Body of pancreas (tissue), 4 donors: ENCODE measurements around the gene PPP1R26. TPM values are rescaled to one million over a fixed set of nuclear protein-coding genes. Genes with fewer than 3 reads are reported as not detected.
"Not testable (repeated sequence)": the region's sequence is repeated elsewhere in the genome, so short reads cannot be mapped to it uniquely, and the experiment has no call there.

Experiments
- ATAC-seq: fragments of 150-250 bp; one replicate; pipeline ENCODE4 v1.9.1; 2016
- DNase-seq, 4 donors: peaks; one replicate each; pipeline ENCODE4 v3.0.0-alpha.2; 2019
- H3K27ac ChIP-seq, 4 donors: fragments of 200-600 bp; sonication (generic); 1 replicate in 3 of 4; 2 replicates in 1 of 4; pipeline versions ENCODE4 v1.5.1 to v1.6.1; 2016 to 2019; ENCODE audit warnings: mild to moderate bottlenecking in 1 of 4, mixed read lengths in 1 of 4, moderate library complexity in 1 of 4
- H3K27me3 ChIP-seq, 2 donors: fragments of 200-600 bp; sonication (generic); one replicate each; pipeline ENCODE4 v1.6.0; 2016; ENCODE audit warnings: mild to moderate bottlenecking in 1 of 2
- H3K36me3 ChIP-seq, 2 donors: fragments of 200-600 bp; sonication (generic); replicated peaks in 1 of 2; 2 replicates each; pipeline ENCODE4 v1.5.1; 2016; ENCODE audit warnings: low read depth in 2 of 2; ENCODE audit not compliant: insufficient read depth in 1 of 2
- H3K4me1 ChIP-seq: fragments of 200-600 bp; sonication (generic); one replicate; pipeline ENCODE4 v1.6.0; 2016
- H3K4me3 ChIP-seq, 2 donors: fragments of 200-600 bp; sonication (generic); 1 replicate in 1 of 2; 2 replicates in 1 of 2; pipeline ENCODE4 v1.5.1; 2016 to 2019
- H3K9me3 ChIP-seq, 3 donors: fragments of 200-600 bp; sonication (generic); 1 replicate in 2 of 3; 2 replicates in 1 of 3; pipeline ENCODE4 v1.5.1; 2016
- CTCF ChIP-seq, 7 experiments: fragments of 450-650 bp in 4 of 7; fragments of 200-600 bp in 3 of 7; sonication (generic) in 3 of 7; IDR thresholded peaks; one replicate each; pipeline ENCODE4 v1.5.1; 2016 to 2019; ENCODE audit warnings: antibody characterized with exemption in 7 of 7
- POLR2A ChIP-seq, 3 donors: fragments of 450-650 bp; IDR thresholded peaks; one replicate each; pipeline ENCODE4 v1.6.1; 2016; ENCODE audit warnings: antibody characterized with exemption in 3 of 3, mild to moderate bottlenecking in 2 of 3
- WGBS, 2 donors: methylation state at CpG; one replicate each; pipeline ENCODE4 v1.1.5; 2017; 5-methylcytosine and 5-hydroxymethylcytosine counted together
- intact Hi-C: fragments of 100-400 bp; cut with DNase I; formaldehyde crosslinking; loops from one replicate; pipeline ENCODE4 v1.15.1; 2023
- total RNA-seq, 2 donors: library from RNA; depleted of rRNA; stranded (reverse); fragments of >200 nt; gene quantifications; one replicate each; pipeline ENCODE4 v1.1.0, GENCODE V29; 2016

PPP1R26 gene
- total RNA-seq, 2 donors from 2014 or later, result 17.8 to 17.9 TPM

- WGBS, 2 donors, result 41 to 49% methylated on average over 11 of the region's 11 CpGs
- Histone ChIP-seq H3K4me3 (no peak overlapping the region), H3K9me3 (no peaks in the 10 kb centered on the region), H3K27ac (no peak overlapping the region), H3K36me3 (no peaks in the 10 kb centered on the region), H3K27me3 (no peaks in the 10 kb centered on the region), H3K4me1 (no peaks in the 10 kb centered on the region)
- TF ChIP-seq POLR2A (IDR thresholded peaks at IDR 0.05) (no peak), CTCF (IDR thresholded peaks at IDR 0.05) (no peak)
- intact Hi-C loops, result no loop called here
- DNase-seq, result no peak
- no peak for ATAC-seq
Measured at GRCh38 chr9:135448663-135449100, 30.9 kb upstream of the PPP1R26 start.

GRCh38 chr9:135449532-135449931, 30.1 kb upstream of the PPP1R26 start:
- H3K36me3 ChIP-seq, DNase-seq, intact Hi-C loops, H3K4me3 ChIP-seq, H3K4me1 ChIP-seq, H3K27ac ChIP-seq, H3K27me3 ChIP-seq, H3K9me3 ChIP-seq, ATAC-seq: not testable (repeated sequence)
- 74 to 76% methylated on average over 11 of the region's 11 CpGs for WGBS, 2 donors

GRCh38 chr9:135450956-135451355, 28.6 kb upstream of the PPP1R26 start:
- intact Hi-C loops, result no loop called here
- DNase-seq (no peak), ATAC-seq (no peak)
- 81 to 83% methylated on average over 9 to 10 of the region's 10 CpGs for WGBS, 2 donors
- TF ChIP-seq CTCF (IDR thresholded peaks at IDR 0.05) (no peak), POLR2A (IDR thresholded peaks at IDR 0.05) (no peak)
- no peaks in the 10 kb centered on the region for H3K27me3 ChIP-seq
- H3K27ac ChIP-seq, result no peak overlapping the region
- no peak overlapping the region for H3K4me3 ChIP-seq
- no peaks in the 10 kb centered on the region for H3K4me1 ChIP-seq
- H3K9me3 ChIP-seq, result peaks cover 0 to 6% (median 0%) of the 10 kb centered on the region in 3 donors
- no peaks in the 10 kb centered on the region for H3K36me3 ChIP-seq

- WGBS, 2 donors, result 68 to 76% methylated on average over 7 of the region's 7 CpGs
- H3K36me3 ChIP-seq, intact Hi-C loops, H3K4me3 ChIP-seq, H3K4me1 ChIP-seq, H3K27ac ChIP-seq, DNase-seq, H3K9me3 ChIP-seq, ATAC-seq, H3K27me3 ChIP-seq: not testable (repeated sequence)
Measured at GRCh38 chr9:135451909-135452308, 27.7 kb upstream of the PPP1R26 start.

- 80 to 81% methylated on average over 4 to 5 of the region's 5 CpGs for WGBS, 2 donors
- H3K4me3 ChIP-seq, result no peak overlapping the region
- no peaks in the 10 kb centered on the region for H3K36me3 ChIP-seq
- ATAC-seq, result no peak
- H3K27ac ChIP-seq, result no peak overlapping the region
- H3K27me3 ChIP-seq, result no peaks in the 10 kb centered on the region
- no peak for DNase-seq
- no peak for TF ChIP-seq POLR2A (IDR thresholded peaks at IDR 0.05)
- TF ChIP-seq CTCF (IDR thresholded peaks at IDR 0.05), result no peak
- H3K9me3 ChIP-seq, result peaks cover 0 to 6% (median 0%) of the 10 kb centered on the region in 3 donors
- H3K4me1 ChIP-seq, result no peaks in the 10 kb centered on the region
- intact Hi-C loops, result no loop called here
Measured at GRCh38 chr9:135454737-135455136, 24.8 kb upstream of the PPP1R26 start.

GRCh38 chr9:135455401-135456030, 24.1 kb upstream of the PPP1R26 start:
- Histone ChIP-seq H3K36me3 (no peaks in the 10 kb centered on the region), H3K9me3 (peaks cover 0 to 6% (median 0%) of the 10 kb centered on the region in 3 donors), H3K27ac (no peak overlapping the region), H3K4me3 (no peak overlapping the region), H3K4me1 (no peaks in the 10 kb centered on the region), H3K27me3 (no peaks in the 10 kb centered on the region)
- intact Hi-C loops, result no loop called here
- ATAC-seq (no peak), DNase-seq (no peak)
- 73 to 87% methylated on average over 23 of the region's 23 CpGs for WGBS, 2 donors
- no peak for TF ChIP-seq CTCF (IDR thresholded peaks at IDR 0.05)
- TF ChIP-seq POLR2A (IDR thresholded peaks at IDR 0.05), result no peak
